CD4-positive, alpha-beta T cell (primary cell): ENCODE results near the gene ZSWIM1. TPM values are rescaled to one million over a fixed set of nuclear protein-coding genes. Genes with fewer than 3 reads are reported as not detected.

ENCODE experiments used
- ATAC-seq: fragments of 200-7000 bp; cut with Tn5 transposase; one replicate; pipeline ENCODE4 v1.10.0; 2022; ENCODE audit warnings: mild to moderate bottlenecking; ENCODE audit not compliant: poor library complexity
- CTCF ChIA-PET: fragments of 350-600 bp; sonication (Branson Sonifier 250); formaldehyde crosslinking; loops from one replicate; lab custom pipeline; 2021; ENCODE audit warnings: antibody characterized with exemption, inconsistent platforms; lab: Charles Lee
- POLR2A ChIA-PET: fragments of 350-600 bp; sonication (Branson Sonifier 250); formaldehyde crosslinking; loops from one replicate; lab custom pipeline; 2021; ENCODE audit warnings: antibody characterized with exemption, inconsistent platforms; lab: Charles Lee
- DNase-seq, 14 experiments: peaks; one replicate each; pipeline ENCODE4 v3.0.0-alpha.2; 2013 to 2020; ENCODE audit warnings: mixed read lengths in 2 of 14
- H3K27ac ChIP-seq, 2 donors: one replicate each; pipeline versions ENCODE4 v1.5.1 to v1.7.0; 2013; ENCODE audit warnings: low read length in 2 of 2, low read depth in 1 of 2, mild to moderate bottlenecking in 1 of 2
- H3K27me3 ChIP-seq, 2 experiments: 1 replicate in 1 of 2; 2 replicates in 1 of 2; pipeline versions ENCODE4 v1.6.1 to v1.7.0; 2013; ENCODE audit warnings: low read length in 2 of 2, control low read depth in 1 of 2, mild to moderate bottlenecking in 1 of 2, moderate library complexity in 1 of 2; ENCODE audit not compliant: insufficient read depth in 2 of 2, control insufficient read depth in 1 of 2
- H3K36me3 ChIP-seq: one replicate; pipeline ENCODE4 v1.6.1; 2013; ENCODE audit warnings: low read length, control low read depth; ENCODE audit not compliant: insufficient read depth
- H3K4me1 ChIP-seq: one replicate; pipeline ENCODE4 v1.6.1; 2013; ENCODE audit warnings: low read length, control low read depth; ENCODE audit not compliant: insufficient read depth
- H3K4me3 ChIP-seq: one replicate; pipeline ENCODE4 v1.5.1; 2013; ENCODE audit warnings: mild to moderate bottlenecking, low read length, moderate library complexity
- H3K9me3 ChIP-seq, 2 experiments: 1 replicate in 1 of 2; 2 replicates in 1 of 2; pipeline versions ENCODE4 v1.6.1 to v1.7.0; 2013; ENCODE audit warnings: low read length in 2 of 2, mild to moderate bottlenecking in 2 of 2, control low read depth in 1 of 2, moderate library complexity in 1 of 2; ENCODE audit not compliant: control insufficient read depth in 1 of 2, insufficient read depth in 1 of 2
- H3K27ac Mint-ChIP-seq: one replicate; pipeline ENCODE4 v1.8.0; 2020; ENCODE audit warnings: mixed read lengths
- H3K27me3 Mint-ChIP-seq: one replicate; pipeline ENCODE4 v1.8.0; 2021; ENCODE audit warnings: mixed read lengths
- H3K36me3 Mint-ChIP-seq: one replicate; pipeline ENCODE4 v1.8.0; 2021; ENCODE audit warnings: low read depth, mixed read lengths
- H3K4me1 Mint-ChIP-seq: one replicate; pipeline ENCODE4 v1.8.0; 2021; ENCODE audit warnings: low read depth, mixed read lengths
- H3K4me3 Mint-ChIP-seq: one replicate; pipeline ENCODE4 v1.8.0; 2020; ENCODE audit warnings: mild to moderate bottlenecking, mixed read lengths
- H3K9me3 Mint-ChIP-seq: one replicate; pipeline ENCODE4 v1.8.0; 2020; ENCODE audit warnings: mixed read lengths
- intact Hi-C, 2 experiments: fragments of 100-400 bp; cut with DNase I in 1 of 2; cut with micrococcal nuclease in 1 of 2; formaldehyde crosslinking; loops; one replicate each; pipeline versions ENCODE4 v1.15.1 to v1.9.0; 2023 to 2025; cut with DNase I, micrococcal nuclease
- total RNA-seq, 174 experiments: library from RNA in 2 of 174; stranded (reverse) in 2 of 174; gene quantifications; one replicate each; pipeline ENCODE4 v1.2.3 and lab custom pipeline; 2021 to 2026
- TF ChIP-seq, protein P1 (sequence below): fragments of 200-600 bp; IDR thresholded peaks from one replicate; pipeline ENCODE4 v1.8.0; 2022; ENCODE audit warnings: antibody characterized with exemption, mild to moderate bottlenecking

The ZSWIM1 gene
- total RNA-seq, 2 experiments from 2014 or later = 9.3 to 10.7 TPM

DNA sequence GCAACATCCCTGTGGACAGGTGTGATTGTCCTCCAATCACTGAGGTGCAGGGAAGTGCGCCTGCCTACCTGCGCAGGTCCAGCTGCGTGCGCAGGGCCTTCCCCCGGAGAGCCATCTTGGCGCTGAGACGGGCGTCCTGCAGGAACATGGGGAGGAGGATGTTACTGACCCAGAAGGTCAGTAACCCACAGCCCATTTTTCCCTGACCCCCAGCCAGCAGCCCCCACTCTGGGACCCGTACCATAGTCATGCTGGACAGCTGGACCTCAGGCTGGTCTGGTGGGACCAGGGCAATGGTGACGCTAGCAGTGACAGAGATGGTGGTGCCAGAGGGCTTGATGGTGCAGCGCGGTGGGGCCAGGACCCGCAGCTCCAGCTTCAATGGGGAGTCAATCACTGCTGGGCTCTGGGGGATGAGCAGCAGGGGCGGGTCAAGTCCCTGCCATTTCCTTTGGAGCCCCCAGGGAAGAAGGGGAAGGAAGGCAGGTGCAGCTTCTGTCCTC is 21.2 kb downstream of the ZSWIM1 start:
- ChIA-PET CTCF (interaction anchor here (1.0 kb wide), 1 partner anchor 12 kb away, joined by 3 read pairs; the partner anchor contains the start of gene NEURL2), POLR2A (no interaction called here)
- ATAC-seq = no peak
- H3K36me3 ChIP-seq = peaks cover 13% of the 10 kb centered on the region
- Mint-ChIP-seq H3K9me3 (no peaks in the 10 kb centered on the region), H3K27ac (no peak overlapping the region), H3K36me3 (peaks cover 18% of the 10 kb centered on the region), H3K27me3 (no peaks in the 10 kb centered on the region), H3K4me1 (no peaks in the 10 kb centered on the region), H3K4me3 (no peak overlapping the region)
- H3K9me3 ChIP-seq = no peaks in the 10 kb centered on the region
- TF ChIP-seq, protein P1, sequence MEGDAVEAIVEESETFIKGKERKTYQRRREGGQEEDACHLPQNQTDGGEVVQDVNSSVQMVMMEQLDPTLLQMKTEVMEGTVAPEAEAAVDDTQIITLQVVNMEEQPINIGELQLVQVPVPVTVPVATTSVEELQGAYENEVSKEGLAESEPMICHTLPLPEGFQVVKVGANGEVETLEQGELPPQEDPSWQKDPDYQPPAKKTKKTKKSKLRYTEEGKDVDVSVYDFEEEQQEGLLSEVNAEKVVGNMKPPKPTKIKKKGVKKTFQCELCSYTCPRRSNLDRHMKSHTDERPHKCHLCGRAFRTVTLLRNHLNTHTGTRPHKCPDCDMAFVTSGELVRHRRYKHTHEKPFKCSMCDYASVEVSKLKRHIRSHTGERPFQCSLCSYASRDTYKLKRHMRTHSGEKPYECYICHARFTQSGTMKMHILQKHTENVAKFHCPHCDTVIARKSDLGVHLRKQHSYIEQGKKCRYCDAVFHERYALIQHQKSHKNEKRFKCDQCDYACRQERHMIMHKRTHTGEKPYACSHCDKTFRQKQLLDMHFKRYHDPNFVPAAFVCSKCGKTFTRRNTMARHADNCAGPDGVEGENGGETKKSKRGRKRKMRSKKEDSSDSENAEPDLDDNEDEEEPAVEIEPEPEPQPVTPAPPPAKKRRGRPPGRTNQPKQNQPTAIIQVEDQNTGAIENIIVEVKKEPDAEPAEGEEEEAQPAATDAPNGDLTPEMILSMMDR = no peak
- no peak overlapping the region for H3K4me3 ChIP-seq
- no peaks in the 10 kb centered on the region for H3K27me3 ChIP-seq
- H3K4me1 ChIP-seq = no peaks in the 10 kb centered on the region
- no peak for DNase-seq
- intact Hi-C loops = no loop called here
- no peak overlapping the region for H3K27ac ChIP-seq

DNA sequence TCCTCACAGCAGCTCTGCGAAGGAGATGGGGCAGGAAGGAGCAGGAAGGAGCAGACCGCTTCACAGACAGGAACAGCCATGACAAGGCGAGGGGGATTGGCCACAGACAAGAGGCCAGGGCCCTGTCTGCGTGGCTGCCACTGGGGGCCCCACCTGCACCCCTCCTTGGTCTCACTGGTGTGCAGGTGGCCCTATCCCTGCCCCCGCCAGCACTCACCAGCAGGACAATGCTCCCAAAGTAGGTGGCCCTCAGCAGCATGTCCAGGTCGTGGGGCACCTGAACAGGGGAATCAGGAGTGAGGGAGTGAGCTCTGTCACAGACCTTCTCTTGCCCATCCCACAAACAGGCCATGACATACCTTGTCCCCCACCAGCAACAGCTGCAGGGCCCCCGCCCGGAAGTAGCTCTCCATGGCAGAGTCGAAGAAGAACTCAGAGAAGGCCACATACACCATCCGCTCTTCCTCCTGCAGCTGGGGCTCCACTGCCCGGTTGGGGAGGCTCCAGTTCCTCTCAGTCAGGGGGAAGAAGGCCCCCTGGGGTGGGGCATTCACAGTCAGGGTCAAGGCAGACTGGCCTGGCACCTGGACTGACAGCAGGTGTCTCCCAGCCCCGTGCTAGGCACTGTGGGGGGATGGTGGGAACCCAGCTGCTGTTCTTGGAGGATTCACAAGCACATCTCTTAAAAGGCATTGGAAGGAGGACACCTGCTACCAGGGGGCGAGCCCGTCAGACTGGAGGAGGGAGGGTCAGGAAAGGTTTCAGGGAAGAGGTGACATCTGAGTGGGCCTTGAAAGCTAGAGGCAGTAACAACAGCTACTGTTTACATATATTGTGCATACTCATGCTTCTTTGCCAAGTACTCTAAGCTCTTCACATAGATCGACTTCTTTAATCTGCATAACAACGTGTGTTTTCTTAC is 23.8 kb downstream of the ZSWIM1 start:
- CTCF ChIA-PET = interaction anchor here (0.6 kb wide), 1 partner anchor 84 kb away, joined by 3 read pairs; no protein-coding TSS in a partner anchor
- Histone ChIP-seq H3K27me3 (no peaks in the 10 kb centered on the region), H3K36me3 (no peaks in the 10 kb centered on the region), H3K4me1 (no peaks in the 10 kb centered on the region), H3K9me3 (no peaks in the 10 kb centered on the region), H3K4me3 (no peak overlapping the region), H3K27ac (no peak overlapping the region)
- Mint-ChIP-seq H3K9me3 (no peaks in the 10 kb centered on the region), H3K4me1 (no peaks in the 10 kb centered on the region), H3K4me3 (no peak overlapping the region), H3K36me3 (no peaks in the 10 kb centered on the region), H3K27ac (no peak overlapping the region), H3K27me3 (no peaks in the 10 kb centered on the region)
- DNase-seq (no peak), ATAC-seq (no peak)
- intact Hi-C loops = no loop called here
- POLR2A ChIA-PET = interaction anchor here (0.8 to 2.1 kb wide), 2 partner anchors 12 to 29 kb away, joined by 3 to 10 read pairs; partner anchors contain the start of gene PCIF1
- TF ChIP-seq, protein P1 = no peak

- no peaks in the 10 kb centered on the region for H3K9me3 ChIP-seq
- TF ChIP-seq, protein P1 = no peak
- no peaks in the 10 kb centered on the region for H3K27me3 ChIP-seq
- CTCF ChIA-PET = no interaction called here
- peaks cover 2% of the 10 kb centered on the region for H3K4me1 Mint-ChIP-seq
- H3K27ac Mint-ChIP-seq = no peak overlapping the region
- DNase-seq (no peak), ATAC-seq (no peak)
- H3K36me3 Mint-ChIP-seq = no peaks in the 10 kb centered on the region
- H3K36me3 ChIP-seq = no peaks in the 10 kb centered on the region
- H3K4me3 Mint-ChIP-seq = no peak overlapping the region
- H3K27me3 Mint-ChIP-seq = no peaks in the 10 kb centered on the region
- no peak overlapping the region for H3K4me3 ChIP-seq
- H3K9me3 Mint-ChIP-seq = no peaks in the 10 kb centered on the region
- intact Hi-C loops = no loop called here
- no peak overlapping the region for H3K27ac ChIP-seq
- peaks cover 3% of the 10 kb centered on the region for H3K4me1 ChIP-seq
- POLR2A ChIA-PET = interaction anchor here (2.1 kb wide), 1 partner anchor 29 kb away, joined by 10 read pairs; the partner anchor contains the start of gene PCIF1
These were observed 24.6 kb downstream of the ZSWIM1 start for GRCh38 chr20:45905505-45906079.
